Esophagus squamous epithelium (tissue), 4 donors: Measurements from ENCODE around the gene PRR15L.

ENCODE experiments used
- POLR2A ChIP-seq, 4 donors: fragments of 450-650 bp; IDR thresholded peaks; one replicate each; pipeline ENCODE4 v1.6.1; 2017; ENCODE audit warnings: antibody characterized with exemption in 4 of 4, mild to moderate bottlenecking in 4 of 4, moderate library complexity in 3 of 4
- TF ChIP-seq, protein P1 (sequence below), 6 experiments: fragments of 450-650 bp in 4 of 6; fragments of 200-600 bp in 2 of 6; sonication (generic) in 2 of 6; IDR thresholded peaks; one replicate each; pipeline ENCODE4 v1.5.1; 2016 to 2019; ENCODE audit warnings: antibody characterized with exemption in 6 of 6, mild to moderate bottlenecking in 4 of 6, moderate library complexity in 4 of 6

DNA sequence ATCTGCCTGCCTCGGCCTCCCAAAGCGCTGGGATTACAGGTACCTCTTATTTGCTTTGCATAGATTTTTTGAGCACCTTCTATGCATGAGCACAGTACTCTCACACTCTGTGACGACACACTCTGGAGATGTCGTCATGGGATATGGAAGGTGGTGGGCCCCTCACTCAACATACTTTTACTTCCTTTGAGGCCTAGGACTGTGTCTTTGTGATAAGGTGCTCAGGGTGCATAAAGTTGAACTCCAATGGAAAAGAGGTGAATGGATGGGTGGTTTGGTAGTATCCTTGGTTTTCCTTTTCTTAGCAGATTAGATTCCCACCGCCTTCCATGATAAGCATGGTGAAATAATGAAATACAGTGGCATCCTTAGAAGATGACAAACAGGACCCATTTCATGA lies 7.2 kb upstream of the PRR15L start:
- TF ChIP-seq, protein P1, sequence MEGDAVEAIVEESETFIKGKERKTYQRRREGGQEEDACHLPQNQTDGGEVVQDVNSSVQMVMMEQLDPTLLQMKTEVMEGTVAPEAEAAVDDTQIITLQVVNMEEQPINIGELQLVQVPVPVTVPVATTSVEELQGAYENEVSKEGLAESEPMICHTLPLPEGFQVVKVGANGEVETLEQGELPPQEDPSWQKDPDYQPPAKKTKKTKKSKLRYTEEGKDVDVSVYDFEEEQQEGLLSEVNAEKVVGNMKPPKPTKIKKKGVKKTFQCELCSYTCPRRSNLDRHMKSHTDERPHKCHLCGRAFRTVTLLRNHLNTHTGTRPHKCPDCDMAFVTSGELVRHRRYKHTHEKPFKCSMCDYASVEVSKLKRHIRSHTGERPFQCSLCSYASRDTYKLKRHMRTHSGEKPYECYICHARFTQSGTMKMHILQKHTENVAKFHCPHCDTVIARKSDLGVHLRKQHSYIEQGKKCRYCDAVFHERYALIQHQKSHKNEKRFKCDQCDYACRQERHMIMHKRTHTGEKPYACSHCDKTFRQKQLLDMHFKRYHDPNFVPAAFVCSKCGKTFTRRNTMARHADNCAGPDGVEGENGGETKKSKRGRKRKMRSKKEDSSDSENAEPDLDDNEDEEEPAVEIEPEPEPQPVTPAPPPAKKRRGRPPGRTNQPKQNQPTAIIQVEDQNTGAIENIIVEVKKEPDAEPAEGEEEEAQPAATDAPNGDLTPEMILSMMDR (IDR thresholded peaks at IDR 0.05): no peak
- TF ChIP-seq POLR2A (IDR thresholded peaks at IDR 0.05): no peak
